ENCODE results near the gene NAA80.

Gene NAA80

GRCh38 chr3:50299929-50300680, 900 bp upstream of the NAA80 start:
- no peak for TF ChIP-seq CTCF (IDR thresholded peaks at IDR 0.05; ENCODE audit: borderline replicate concordance, insufficient read depth, low read depth, low read length)
- H3K4me3 ChIP-seq (ENCODE audit: low read depth, low read length): peak overlapping the region; percentile 55

- TF ChIP-seq CTCF (IDR thresholded peaks at IDR 0.05; ENCODE audit: borderline replicate concordance, insufficient read depth, low read depth, low read length): no peak
- H3K4me3 ChIP-seq (ENCODE audit: low read depth, low read length): peak overlapping the region; percentile 55
These were observed 378 bp upstream of the NAA80 start for GRCh38 chr3:50299638-50299928.

- TF ChIP-seq CTCF (IDR thresholded peaks at IDR 0.05; ENCODE audit: borderline replicate concordance, insufficient read depth, low read depth, low read length): 0 out of 2 replicates have a peak, but pooled peaks have one; percentile 17
- H3K4me3 ChIP-seq (ENCODE audit: low read depth, low read length): peak overlapping the region; percentile 74
These were observed 1.1 kb downstream of the NAA80 start for GRCh38 chr3:50297896-50298725.

GRCh38 chr3:50297384-50297775, 1.8 kb downstream of the NAA80 start:
- no peak overlapping the region for H3K4me3 ChIP-seq (ENCODE audit: low read depth, low read length)
- TF ChIP-seq CTCF (IDR thresholded peaks at IDR 0.05; ENCODE audit: borderline replicate concordance, insufficient read depth, low read depth, low read length): no peak

- H3K4me3 ChIP-seq (ENCODE audit: low read depth, low read length): no peak overlapping the region
- TF ChIP-seq CTCF (IDR thresholded peaks at IDR 0.05; ENCODE audit: borderline replicate concordance, insufficient read depth, low read depth, low read length): no peak
These were observed 2.4 kb downstream of the NAA80 start for GRCh38 chr3:50296721-50297383.

GRCh38 chr3:50295553-50296431, 3.4 kb downstream of the NAA80 start:
- no peak for TF ChIP-seq CTCF (IDR thresholded peaks at IDR 0.05; ENCODE audit: borderline replicate concordance, insufficient read depth, low read depth, low read length)
- no peak overlapping the region for H3K4me3 ChIP-seq (ENCODE audit: low read depth, low read length)

Measured in GM12875 (cell line).